LHCN-M2 (cell line): ENCODE results near the gene TTC6. TPM values are rescaled to one million over a fixed set of nuclear protein-coding genes. Genes with fewer than 3 reads are reported as not detected.
A peak's percentile ranks its signal among the peaks of the same experiment; 100 is the strongest.

Experiments used
- DNase-seq: peaks from one replicate; pipeline ENCODE4 v3.0.0-alpha.2; 2012; ENCODE audit warnings: low read depth
- total RNA-seq: library from RNA; depleted of rRNA; stranded (reverse); fragments of >200 nt; gene quantifications from 2 replicates; pipeline ENCODE4 v1.2.3, GENCODE V29; 2014

The TTC6 gene
- total RNA-seq, 1 experiment from 2014 or later, result not detected

DNA sequence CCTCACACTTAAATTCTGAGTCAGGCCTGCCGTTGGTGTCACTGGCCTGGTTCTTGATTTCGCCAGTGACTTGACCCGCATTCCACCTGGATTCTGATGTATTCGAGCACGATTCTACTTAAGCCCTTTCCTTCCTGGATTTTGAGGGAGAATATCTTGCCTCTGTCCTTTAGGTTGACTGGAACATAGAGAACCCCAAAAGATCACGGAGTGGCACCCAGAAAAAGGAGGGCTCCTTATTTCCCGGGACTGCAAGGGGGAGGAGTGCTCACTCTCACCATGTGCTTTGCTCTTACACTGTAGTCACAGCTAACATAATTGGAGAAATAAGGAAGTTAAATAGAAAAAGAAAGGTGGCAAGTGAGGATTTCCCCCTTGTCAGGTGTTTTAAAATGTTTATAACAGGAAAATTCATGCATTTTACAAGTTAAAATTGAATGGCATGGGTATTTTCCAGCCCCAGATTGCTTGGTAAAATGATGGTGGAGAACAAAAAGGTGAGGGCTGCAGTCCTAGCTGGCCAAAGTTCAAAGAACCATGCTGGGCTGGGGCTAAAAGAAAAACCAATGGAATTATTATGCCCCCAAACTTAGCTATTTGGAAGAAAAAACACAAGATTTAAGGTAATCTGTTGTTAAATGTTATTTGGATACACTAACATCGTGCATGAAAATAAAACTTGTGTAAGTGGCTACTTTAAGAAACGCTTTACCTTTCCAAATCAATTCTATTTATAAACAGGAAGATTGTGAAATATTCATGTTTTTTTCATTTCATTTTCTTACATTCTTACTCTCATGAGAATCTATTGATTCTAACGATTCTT lies 9.2 kb upstream of the TTC6 start:
- DNase-seq, result no peak

DNA sequence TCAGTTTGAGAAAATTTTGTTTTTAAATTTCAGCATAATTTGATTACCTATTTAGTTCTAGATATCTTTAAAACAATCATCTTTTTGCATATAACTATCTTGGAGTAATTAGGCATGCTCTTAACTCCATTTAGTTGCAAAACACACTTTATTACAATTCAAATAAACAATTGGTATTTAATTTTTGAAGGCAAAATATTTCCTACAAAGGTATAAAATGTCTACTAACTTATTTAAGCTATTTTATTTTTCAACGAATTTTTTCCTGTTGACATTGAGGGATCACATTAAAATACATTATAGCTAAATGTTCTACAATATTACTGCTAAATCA lies 8.7 kb upstream of the TTC6 start:
- no peak for DNase-seq

DNA sequence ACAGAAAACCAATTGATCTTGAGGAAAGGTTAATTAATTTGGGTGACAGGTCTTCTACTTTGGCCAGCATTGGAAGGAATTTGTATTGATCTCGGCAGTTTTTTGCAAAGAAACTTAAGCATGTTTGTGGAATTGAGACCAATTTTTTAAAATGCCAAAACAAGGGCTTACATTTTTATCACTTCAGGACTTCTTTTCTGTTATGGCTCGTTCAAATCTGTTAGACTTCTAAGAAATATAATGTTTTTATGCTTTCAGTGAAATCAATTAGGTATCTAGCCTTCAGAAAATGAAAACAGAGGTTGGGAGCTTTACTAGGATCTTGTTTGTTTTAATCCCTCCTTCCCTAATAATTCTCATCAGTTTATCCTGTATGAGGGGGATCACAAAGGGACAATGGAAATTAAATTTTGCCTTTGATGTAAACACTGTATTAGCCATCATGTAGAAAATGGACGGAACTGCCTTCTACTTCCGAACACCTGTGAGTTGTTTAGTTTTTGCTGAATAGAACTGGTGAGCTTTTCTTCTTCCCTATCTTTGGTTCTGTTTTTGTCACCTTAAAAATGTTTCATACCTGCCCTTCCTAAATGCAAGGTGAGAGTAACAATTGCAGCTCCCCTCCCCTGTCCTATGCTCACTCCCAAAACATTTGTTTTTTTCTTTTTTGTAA lies 8.2 kb upstream of the TTC6 start:
- DNase-seq, result no peak

DNA sequence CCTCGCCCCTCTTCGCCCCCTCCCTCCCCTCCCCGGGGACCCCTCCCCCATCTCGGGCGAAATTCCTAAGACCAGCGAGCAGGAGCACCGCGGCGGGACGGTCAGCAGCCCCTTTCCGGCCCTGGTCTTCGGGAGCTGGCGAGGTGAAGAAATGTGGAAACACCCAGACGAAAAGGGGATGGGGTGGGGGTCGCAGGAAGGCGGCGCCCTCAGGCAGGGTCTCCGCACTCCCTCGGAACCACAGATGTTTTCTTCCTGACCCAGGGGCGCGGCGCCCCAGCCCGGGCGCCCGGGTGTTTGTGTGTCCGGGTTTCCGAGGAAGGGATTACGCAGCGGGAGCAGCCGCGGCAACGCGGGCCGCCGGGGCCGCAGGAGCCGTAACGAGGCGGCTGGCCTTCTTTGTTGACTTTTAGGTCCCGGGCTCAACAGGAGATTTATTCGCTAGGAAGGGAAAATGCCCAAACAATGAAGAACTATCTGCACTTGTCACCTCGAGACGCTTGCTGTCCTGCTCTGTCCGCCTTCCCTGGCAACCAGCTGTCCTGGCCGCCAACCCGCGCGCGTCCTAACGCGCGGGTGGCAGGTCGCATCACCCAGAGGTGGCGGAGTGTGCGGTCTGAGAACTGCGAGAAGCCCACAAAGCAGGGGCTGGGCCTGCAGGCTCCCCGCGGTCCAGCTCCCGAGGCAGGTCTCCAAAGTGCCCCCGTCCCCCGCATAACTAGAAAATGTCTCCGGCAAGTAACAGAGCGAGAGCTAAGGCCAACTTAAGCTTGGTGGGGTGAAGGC lies 7.4 kb upstream of the TTC6 start:
- DNase-seq, result no peak

DNA sequence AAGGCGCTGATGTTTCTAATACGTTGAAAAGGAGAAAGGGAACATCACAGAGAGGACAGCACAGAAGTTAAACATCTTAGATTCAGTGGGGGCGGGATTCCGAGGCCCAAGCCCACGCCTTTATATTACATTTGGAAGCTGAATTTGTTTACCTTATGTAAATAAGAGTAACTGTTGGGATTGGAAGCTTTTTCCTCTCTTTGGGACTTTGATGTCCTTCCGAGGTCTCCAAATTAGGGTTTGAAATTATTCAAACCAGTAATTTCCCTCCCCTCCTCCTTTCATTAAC lies 6.8 kb upstream of the TTC6 start:
- DNase-seq, result no peak

DNA sequence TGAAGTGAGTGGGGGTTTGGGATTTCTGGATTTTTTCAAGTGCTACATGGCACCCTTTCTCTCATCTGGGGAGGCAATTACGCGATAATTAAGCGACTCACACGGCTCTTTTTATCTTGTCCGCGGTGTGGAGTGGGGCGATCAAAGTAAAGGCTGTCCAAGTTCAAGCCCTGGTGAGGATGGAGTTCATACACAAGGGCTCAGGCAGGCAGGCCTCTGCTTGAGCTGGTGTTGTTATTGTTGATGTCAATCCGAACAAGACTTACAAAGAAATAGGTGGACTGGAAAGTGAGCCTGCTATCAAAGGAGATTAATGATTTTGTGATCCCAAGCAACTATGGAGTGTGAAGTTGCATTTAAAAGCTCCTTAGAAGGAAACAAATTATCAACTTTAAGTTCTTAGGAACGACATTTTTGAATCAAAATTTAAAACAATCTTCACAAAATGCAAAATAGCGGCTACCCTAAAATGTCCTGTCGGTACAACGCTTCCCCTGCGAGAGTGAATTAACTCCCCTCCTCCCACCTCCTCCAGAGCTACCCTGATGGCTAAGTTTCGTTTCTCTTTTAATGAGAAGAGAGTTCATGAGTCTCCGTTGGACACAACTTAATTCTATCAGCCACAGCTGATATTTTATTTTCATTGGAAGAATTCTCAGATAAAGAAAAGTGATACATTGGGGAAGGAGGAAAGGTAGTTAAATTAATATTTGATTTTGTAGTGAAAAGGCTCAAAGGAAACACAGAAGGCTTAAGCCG lies 6.3 kb upstream of the TTC6 start:
- DNase-seq, result no peak

DNA sequence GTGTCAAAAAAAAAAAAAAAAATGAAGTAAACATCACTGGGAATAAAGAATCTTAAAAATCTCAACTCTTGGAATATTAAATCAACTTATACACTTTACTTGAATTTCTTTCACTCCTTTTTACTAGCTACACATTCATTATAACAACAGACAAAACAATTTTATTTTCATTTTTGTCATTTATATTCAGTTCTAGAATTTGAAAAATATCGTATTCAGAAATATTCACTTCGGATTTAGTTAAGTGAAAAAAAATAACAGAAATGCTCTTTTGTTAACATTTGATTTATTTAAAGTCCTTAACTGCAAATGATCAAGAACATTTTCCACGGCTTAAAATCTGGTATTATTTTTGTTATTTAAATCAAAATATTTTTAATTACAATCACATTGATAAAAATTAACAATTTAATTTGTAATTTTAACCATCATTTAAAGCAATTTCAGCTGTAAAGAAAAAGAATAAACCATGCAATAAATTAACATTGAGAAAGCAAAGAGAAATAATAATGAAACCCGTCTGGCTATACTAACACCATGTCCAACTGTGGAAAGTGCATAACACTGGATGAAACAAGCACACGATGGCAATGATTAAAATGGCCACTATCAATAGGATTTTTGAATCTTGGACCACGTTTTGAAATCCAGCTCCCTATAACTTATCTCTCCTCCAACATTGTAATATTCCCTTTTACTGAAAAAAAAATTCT lies 5.6 kb upstream of the TTC6 start:
- no peak for DNase-seq

DNA sequence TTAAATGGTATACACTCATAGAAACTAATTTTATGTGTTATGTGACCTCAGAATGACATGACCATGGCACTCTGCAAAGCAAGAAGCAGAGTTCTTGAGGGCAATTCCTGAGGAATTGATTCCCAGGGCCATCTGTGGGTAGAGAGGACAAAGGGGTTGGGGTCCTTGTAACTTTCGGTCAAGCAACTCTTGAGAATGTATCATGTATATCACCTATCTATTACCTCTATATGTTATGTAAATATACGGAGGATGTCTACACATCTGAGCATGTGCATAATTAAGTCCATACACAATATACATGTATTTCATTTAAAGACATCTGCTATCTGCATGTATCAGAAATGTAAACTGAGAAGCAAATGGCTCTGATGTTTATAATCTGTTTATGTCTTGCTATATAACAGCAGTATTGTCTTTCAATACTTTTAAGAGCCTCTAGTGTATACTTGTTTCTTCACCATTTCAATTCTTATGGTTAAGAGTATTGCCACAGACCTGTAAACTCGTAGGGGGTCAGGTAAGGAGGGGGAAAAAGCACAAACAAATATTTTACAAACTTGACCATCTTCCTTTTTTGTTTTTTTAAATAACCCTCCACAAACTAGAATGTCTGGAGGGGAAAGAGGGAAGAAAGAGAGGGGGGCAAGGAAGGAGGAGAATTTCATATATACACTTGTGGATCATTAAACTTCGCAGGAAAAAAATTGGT lies 4.8 kb upstream of the TTC6 start:
- no peak for DNase-seq

DNA sequence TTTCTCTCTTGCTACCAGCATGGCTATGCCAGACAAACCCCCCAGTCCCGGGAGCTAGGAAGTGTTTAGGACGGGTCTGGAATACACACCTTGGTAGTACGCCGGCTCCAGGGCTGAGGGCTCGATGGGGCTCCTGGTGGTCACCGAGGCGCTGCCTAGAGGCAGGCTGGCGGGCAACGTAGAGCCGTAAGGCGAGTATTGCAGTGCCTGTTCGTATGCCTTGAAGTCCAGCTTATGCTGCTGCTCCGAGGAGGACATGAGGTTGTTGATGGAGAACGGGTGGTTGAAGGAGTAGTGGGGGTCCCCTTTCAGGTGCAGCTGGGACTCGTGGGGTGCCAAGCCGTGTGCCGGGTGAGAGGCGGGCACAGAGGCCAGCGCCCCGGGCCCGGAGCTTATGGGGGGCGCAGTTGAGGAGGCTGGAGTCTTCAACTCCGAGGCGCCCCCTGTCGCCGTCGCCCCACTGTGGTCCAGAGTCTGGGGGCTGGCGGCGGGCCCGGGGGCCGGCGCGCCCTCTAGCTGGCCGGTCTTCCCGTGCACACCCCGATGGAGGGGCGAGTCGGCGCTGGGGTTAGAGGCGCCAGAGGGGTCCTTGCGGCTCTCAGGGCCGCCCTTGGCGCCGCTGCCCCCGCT lies 4.0 kb upstream of the TTC6 start:
- no peak for DNase-seq

DNA sequence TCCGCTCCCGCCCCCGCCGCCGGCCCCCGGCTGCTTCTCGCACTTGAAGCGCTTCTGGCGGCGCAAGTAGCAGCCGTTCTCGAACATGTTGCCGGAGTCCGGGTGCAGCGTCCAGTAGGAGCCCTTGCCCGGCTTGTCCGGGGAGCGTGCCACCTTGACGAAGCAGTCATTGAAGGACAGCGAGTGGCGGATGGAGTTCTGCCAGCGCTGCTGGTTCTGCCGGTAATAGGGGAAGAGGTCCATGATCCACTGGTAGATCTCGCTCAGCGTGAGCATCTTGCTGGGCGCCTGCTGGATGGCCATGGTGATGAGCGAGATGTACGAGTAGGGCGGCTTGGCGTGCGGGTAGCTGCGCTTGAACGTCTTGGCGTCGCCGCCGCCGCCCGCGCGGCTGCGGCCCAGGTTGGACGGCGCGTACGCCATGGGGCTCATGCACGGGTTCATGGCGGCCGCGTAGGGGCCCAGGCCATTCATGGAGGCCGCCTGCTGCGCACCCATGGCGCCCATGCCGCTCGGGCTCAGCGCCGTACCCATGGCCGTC lies 3.4 kb upstream of the TTC6 start:
- DNase-seq, result no peak

DNA sequence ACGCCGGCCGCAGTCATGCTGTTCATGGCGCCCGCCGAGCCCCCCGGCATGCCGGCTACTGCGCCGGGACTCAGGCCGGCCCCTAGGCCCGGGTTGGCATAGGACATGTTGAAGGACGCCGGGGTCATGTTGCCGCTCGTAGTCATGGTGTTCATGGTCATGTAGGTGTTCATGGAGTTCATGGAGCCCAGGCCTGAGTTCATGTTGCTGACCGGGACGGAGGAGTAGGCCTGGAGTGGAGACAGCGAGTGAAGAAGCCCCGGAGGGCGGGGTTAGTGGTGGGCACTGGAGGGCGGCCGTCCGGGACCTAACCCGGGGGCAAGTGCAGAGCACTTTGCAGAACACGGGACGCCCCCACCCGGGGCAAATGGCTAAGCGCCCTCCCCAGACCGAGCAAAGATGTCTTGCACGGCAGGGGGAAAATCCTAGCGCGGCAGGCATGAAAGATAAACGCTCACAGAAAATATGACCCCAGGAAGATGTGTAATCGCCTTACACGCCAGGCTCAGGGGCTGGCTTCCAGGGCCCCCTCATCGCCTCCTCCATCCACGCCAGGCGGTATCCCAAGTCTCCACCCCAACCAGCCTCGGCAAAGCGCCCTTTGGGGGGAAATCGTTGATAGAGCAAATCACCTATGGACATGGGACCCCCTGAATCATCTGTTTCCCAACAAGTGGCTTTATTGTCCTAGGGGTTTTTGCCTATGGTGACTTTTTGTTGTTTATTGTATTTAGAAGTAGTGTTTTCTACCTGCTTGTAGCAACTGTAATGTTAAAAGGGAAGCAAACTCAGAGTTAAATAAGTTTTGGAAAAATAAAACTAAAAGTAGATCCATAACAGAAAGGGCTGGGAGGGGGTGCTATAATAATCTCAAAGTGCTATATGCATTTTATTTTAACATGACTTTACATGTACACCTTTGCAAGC lies 2.7 kb upstream of the TTC6 start:
- no peak for DNase-seq

DNA sequence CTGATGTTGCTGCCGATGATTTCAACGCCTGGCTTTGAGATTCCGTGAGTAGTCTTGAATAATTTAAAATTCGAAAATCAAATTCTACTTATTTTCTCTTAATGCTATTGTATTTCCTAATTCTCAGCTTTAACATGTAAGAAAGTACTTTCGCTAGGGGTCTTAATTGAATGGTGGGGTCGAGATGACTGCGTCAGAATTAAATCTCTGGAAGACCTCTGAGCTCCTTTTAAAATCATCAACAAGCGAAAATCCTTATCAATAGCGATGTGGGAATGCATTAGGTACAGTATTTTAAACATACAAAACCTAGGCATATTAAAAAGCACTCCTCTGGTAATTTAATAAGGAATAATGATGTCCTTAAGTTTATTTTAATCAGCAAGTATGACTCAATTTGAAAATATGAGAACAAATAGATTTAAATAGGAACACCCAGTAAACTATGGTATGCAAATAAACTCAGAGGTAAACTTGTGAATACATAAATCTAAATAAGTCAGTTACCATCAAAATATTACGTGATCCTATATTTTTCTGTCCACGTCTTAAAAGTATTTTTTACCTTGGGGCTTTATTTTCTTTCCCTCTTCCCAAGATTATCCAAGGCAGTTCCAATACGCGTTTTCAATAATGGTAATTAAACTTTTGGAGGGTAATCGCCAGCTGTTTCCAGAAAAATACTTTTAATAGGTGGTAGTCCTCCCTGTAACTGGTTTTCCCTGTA lies 1.8 kb upstream of the TTC6 start:
- no peak for DNase-seq

DNA sequence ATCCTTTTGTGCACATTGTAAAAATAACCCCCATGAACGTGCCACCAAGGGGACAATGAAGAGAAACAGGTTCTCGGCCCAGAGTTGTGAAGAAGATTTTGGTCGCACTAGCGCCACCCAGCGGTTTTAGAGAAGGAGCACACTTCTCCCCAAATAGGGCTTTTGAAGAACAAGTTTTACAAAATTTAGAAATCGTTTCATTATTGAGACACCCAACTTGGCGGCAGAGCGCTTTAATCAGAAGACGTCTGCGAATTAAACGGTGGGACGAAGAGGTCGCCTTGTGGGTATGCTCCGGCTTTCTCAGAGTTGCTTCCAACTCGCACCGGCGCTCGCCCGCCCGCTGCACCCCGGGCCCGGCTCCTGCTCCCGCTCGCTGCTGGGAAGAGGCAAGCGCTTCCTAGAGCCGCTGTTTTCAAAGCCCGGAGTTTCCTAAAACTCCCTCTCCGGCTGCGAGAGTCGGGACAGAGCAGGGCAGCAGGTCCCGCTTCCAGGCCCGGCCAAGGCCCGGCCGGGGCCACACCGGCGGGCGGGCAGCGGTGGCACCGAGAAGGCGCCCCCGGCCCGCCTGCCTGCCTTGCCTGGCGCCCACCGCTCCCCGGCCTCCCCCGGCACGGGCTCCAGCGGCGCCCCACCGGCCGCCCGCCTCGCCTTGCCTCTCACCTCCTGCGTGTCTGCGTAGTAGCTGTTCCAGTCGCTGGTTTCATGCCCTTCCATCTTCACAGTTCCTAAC lies 1.0 kb upstream of the TTC6 start:
- peak; percentile 82 for DNase-seq

DNA sequence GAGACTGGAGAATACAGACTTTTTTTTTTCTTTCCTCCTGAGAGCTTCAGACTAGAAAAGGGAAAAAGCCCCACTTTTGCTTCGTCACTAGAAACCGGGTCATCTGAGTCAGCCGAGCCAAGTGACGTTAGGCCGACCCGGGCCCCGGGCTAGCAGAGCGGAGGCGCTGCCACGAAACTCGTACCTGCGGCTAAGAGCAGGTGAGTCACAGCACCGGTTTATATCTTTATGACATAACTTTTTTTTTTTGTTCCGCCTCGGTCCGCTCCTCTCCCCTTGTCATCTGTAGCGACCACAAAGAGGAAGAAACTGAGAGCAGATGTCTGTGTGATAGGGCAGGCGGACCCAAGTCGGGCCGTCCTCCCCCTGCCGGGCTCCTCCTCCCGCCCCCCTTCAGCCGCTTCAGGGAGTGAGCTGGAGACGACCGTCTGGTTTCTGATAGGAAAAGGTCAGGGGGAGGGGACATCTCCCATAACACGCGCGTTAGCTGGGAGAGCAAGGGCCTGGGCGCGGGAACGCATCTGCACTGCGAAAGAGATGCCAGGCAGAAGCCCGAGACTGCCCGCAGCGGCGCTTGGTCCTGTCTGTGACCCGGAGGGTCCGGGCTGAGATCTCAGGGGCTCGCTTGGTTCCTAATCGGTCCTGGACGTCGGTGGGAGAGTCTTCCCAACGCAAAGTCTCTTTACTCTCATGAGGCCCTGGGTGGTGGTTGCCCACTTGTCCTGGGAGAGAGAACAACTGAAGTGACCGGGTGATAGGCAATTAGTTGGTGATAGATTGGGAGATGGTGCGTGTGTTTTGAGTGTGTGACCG lies 586 bp downstream of the TTC6 start:
- DNase-seq, result no peak

DNA sequence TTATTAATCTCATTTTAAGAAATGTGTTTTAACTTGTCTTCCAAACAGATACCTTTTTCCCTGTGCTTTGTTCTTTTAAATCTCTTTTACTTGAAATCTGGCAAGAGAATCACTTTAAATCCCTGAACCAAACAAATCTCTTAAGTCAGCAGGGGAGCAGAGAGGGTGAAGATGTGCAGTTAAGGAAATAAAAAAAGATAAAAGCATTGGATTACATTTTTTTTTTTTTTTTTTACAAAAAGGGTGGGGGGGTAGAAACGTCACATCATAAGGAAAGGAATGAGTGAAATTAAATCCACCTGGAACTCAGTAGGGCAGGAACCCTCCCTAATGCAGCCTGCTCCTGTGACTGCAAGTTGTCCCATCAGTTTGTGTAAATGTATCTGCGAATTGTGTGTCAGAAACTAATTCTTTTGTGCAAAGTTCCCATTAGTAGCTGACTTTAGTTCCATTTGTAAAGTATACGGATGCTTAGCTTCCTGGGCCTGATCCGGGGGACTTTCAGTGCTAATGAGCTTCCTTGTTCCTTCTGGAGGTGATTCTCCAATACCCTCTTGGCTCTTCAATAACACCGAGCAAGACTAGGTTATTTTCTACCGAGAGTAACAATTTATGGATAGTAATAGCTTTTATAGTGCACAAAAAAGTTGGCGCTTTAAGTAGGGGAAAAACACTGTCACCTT lies 1.5 kb downstream of the TTC6 start:
- DNase-seq, result no peak

DNA sequence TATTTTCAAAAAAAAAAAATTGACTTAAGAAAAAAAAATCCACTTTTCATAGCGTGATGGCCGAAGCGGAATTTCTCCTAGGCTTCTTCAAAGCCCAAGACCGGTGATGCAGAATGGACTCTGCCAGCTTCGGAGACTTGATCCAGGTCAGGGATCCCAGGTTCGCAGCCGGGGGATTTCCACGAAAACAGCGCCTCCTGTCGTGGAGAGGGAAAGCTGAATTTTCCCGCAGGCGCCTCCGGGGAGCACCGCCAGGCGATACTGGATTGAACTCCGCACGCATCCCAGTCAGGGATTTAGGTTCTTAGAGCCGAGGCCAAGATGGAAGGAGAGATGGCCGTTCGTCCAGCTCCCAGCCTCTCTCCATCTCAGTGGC lies 2.1 kb downstream of the TTC6 start:
- DNase-seq, result peak; percentile 20
